Peyer's patch (tissue), 4 donors: ENCODE results near the gene DCDC2B.

ENCODE experiments used
- CTCF ChIP-seq, 6 experiments: fragments of 450-650 bp in 4 of 6; fragments of 200-600 bp in 2 of 6; sonication (generic) in 1 of 6; IDR thresholded peaks; one replicate each; pipeline ENCODE4 v1.5.1; 2017 to 2019; ENCODE audit warnings: antibody characterized with exemption in 6 of 6, mild to moderate bottlenecking in 3 of 6, moderate library complexity in 1 of 6
- POLR2A ChIP-seq, 2 donors: fragments of 450-650 bp; IDR thresholded peaks; one replicate each; pipeline ENCODE4 v1.5.1; 2017; ENCODE audit warnings: antibody characterized with exemption in 2 of 2, mild to moderate bottlenecking in 2 of 2, moderate library complexity in 2 of 2

DNA sequence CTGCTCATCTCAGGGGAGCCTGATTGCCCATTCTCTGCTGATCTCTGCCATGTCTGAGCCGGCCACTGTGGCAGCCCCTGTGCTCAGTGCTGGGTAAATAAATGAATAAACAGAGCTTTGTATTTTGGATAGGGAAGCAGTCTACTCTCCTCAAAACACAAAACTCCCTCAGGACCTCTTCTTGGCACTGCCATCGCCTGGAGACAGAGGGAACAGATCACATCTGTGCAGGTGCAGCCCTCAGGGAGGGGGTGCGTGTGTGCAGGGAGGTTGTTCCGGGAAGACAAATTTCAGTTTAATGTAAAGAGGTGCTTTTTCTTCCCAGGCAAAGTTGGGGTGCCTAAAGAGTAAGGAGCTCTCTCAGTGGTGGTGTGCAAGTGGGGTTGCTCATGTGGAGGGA lies 30.4 kb downstream of the DCDC2B start:
- TF ChIP-seq CTCF (IDR thresholded peaks at IDR 0.05) (no peak), POLR2A (IDR thresholded peaks at IDR 0.05) (no peak)
